NCI-H1694 treated with DMSO at 0.1 percent for 48 hours (cell line): Measurements from ENCODE around the gene SYT1.
"Not testable (repeated sequence)": the region's sequence is repeated elsewhere in the genome, so short reads cannot be mapped to it uniquely, and the experiment has no call there.

Source experiments
- DNase-seq: peaks from one replicate; lab custom pipeline; 2025; lab: John Stamatoyannopoulos, UW

Gene SYT1

GRCh38 chr12:78864403-78864869, at the start of gene SYT1:
TSS of gene SYT1 (plus strand) at chr12:78864774.
- peak; percentile 87 for DNase-seq

GRCh38 chr12:78818487-78818886, 46.1 kb upstream of the SYT1 start:
- no peak for DNase-seq

DNA sequence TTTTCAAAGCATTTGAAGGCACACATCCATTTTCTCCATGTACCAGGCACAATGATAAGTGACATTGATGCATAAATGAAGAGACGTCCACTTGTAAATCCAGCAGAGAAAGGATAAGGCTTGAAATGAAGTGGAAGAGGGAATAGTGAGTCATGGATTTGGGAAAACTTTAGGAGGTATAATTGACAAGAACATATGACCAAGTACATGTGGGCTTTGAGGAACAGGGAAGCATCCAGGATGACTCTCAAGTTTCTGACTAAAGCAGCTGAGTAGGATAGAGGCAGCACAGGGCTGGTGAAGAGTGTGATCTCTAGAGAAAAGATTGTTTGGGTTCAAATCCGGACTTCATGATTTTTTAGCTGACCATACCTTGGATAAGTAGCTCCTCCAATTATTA, 43.6 kb upstream of the SYT1 start:
- no peak for DNase-seq

DNA sequence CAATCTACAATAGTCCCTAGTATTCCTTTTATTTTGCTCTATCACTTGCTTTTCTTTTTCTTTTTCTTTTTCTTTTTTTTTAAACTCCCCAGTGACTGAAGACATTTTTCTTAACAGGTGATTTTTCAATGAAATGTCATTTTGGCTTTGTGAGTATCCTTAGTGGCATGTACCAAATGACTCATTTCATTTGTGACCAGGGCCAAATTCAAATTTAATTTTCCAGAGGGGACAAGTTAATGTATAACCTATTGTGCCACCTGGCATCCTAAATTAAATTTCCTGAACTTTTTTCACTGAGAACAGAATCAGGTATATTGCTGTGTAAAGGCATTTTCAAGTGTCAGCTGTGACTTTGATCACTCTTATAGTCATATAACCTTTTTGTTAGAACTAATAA, 39.7 kb upstream of the SYT1 start:
- no peak for DNase-seq

GRCh38 chr12:78829690-78830089, 34.9 kb upstream of the SYT1 start:
- no peak for DNase-seq

DNA sequence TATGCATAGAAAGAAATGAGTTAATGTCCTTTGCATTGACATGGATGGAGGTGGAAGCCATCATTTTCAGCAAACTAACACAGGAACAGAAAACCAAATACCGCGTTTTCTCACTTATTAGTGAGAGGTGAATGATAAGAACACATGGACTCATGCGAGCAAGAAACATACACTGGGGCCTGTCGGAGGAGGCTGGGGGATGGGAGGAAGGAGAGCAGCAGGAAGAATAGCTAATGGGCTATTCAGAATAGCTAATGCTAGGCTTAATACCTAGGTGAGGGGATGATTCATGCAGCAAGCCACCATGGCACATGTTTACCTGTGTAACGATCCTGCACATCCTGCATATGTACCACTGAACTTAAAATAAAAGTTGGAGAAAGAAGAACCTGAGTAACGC, 29.1 kb upstream of the SYT1 start:
- no peak for DNase-seq

DNA sequence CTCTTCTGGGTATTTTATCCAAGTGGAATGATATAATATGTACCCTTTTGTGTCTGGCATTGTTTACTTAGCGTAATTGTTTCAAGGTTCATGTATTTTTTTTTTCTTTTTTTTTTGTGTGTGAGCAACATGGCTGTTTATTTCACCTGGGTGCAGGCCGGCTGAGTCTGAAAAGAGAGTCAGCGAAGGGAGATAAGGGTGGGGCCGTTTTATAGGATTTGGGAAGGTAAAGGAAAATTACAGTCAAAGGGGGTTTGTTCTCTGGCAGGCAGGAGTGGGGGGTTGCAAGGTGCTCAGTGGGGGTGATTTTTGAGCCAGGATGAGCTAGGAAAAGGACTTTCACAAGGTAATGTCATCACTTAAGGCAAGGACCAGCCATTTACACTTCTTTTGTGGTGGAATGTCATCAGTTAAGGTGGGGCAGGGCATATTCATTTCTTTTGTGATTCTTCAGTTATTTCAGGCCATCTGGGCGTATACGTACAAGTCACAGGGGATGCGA, 24.0 kb upstream of the SYT1 start:
- not testable (repeated sequence) for DNase-seq

- DNase-seq, result no peak
These were observed 11.3 kb upstream of the SYT1 start for GRCh38 chr12:78853231-78853630.

- peak; percentile 50 for DNase-seq
These were observed 832 bp upstream of the SYT1 start for GRCh38 chr12:78863482-78864402.

DNA sequence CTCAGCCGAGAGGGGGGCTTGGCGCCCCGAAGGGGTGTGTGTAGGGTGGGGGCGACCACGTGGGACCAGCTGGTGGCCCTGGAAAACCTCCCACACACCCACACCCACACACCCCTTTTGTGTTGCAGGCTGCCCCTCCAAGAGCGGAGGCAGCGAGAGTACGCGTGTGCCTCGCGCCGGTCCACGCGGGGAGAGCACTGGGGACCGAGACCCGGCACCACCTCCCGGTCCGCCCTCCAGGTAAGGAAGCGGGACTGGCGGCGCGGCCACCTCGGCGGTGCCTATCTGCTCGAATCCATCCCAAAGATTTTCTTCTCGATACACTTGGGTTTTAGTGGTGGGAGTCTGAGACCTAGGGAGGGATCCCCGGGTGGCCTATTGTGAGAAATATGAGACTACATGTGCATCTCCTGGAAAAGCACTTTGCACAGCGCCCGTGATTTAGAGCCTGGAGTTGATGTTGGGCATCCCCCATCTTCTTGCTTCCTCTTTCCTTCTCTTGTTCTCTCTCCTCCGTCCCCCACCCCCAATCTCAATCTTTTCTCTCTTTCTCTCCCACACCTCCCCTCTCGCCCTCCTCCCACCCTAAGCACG, 393 bp downstream of the SYT1 start:
- DNase-seq, result peak; percentile 41

GRCh38 chr12:78865516-78865915, 942 bp downstream of the SYT1 start:
- peak; percentile 69 for DNase-seq

DNA sequence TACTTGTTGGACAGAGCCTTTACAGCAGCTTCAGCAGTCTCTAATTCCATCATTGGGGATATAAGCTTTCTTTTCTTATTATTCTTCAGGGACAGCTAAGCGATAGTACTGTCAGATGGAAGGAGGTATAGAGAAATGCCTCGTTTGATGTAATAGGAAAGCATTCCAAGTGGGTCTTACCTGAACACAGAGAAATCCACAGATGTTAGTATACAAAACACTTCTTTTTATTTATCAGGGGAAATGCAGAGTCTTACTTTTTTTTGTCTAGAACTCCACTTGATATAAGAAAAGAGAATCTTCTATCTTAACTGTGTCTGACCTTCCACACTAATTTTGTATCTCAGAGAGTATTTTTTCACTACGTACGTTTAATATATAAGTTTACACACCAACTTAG, 1.9 kb downstream of the SYT1 start:
- DNase-seq, result peak; percentile 22

DNA sequence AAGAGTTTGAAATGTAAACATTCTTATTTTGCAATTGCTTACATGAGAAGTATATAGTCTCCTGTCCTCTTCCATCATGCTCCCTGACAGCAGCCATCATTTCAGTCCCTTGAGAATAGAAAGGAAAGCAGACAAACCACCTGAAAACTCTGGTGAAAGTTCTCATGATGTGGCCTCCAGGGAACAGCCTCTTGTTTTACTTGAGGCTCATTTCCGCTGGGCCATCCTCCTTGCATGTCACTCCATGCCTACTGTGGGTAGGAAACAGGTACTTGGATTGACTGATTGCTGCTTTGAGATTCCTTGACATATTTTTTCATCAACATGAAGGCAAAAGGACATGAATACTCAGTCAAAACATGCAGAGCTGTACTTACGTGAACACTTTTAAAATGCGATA, 6.0 kb downstream of the SYT1 start:
- DNase-seq, result no peak

GRCh38 chr12:78871566-78871965, 7.0 kb downstream of the SYT1 start:
- DNase-seq, result no peak

DNA sequence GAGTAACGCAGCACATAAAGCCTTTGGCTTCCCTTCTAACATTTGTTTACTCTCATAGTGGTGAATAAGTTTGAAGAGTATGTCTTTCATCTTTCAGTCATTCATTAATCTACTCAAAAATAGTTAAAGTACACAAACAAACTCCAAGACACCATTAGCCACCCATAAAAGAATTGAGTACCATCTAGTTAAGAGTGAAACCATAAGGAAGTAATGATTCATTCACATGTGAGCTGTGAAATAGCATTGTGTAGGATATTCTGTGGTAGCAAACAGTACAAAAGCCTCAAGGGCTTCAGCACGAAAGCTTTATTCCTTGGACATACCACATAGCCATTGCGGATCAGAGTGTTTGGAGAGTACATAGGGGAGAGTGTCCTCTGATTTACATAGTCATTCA, 13.9 kb downstream of the SYT1 start:
- no peak for DNase-seq

DNA sequence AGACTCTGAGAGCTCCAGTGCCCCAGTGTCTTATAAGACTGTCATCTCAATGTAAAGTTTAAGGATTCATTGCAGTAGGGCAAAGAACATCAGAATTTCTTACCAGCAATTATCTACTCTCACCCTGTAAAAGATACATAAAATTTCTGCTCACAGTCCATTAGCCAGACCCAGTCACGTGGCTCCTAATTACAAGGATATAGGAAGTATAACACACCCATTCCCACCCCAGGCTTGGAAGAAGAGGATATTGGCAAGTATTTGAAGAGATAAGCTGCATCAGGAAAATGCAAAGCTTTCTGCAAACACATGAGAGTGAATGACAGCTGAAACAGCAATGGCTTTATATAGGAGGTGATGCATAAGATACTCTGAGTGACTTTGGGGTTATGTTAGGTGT, 14.3 kb downstream of the SYT1 start:
- DNase-seq, result no peak

- DNase-seq, result no peak
These were observed 15.5 kb downstream of the SYT1 start for GRCh38 chr12:78880078-78880477.

DNA sequence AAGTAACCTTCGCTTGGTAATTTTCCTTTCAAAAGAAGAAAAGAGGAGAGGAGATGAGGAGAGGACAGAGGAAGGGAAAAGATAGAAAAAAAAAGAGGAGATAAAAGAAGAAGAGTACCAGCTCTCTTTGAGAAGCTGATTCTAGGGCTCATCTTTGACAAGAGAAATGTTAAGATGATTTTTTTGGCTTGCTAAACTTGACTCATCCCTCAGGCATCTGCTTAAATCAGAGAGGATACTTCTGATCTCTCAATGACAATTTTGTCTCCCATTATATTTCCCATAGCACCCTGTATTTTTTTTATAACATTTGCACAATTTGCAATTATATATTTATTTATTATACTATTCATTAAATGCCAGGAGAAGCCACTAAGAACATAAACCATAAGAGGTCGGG, 17.1 kb downstream of the SYT1 start:
- no peak for DNase-seq

DNA sequence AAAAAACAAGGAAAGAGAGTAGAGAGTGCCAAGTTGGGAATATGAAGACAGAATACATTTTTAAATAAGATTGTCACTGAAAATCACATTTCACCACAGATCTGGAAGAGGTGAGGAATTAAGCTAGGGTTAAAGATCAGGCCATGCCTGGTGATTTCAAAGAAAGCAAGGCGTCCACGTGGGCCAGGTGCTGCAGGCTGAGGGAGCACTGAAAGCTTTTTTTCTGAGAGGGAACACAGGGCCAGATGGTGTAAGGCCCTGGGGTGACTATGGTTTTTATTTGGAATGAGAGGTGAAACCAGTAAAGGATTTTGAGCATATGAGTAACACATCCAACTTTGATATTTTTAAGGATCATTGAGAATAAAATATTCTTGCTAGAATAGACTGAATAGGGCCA, 20.9 kb downstream of the SYT1 start:
- no peak for DNase-seq

DNA sequence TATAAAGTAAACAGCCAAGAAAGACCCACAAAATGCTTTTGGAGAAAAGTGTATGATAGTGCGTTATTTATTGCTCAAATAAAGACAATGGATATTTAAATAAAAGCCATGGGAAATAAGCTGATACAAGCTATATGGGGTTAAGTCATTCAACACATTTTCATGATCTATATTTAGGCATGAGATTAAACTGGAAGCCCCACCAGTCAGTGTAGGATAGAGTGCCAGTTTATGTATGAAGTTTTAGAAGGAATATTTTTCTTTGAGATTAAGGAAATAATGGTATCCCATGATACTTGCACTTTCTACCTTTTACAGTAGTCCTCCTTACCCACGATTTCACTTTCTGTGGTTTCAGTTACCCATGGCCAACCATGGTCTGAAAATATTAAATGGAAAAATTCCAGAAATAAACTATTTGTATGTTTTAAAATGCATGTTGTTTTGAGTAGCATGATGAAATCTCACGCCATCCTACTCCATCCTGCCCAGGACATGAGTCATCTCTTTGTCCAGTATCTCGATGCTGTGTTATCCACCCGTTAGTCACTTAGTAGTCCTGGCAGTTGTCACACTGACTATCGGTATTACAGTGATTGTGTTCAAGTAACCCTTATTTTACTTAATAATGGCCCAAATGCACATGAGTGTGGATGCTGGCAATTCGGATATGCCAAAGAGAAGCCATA, 22.3 kb downstream of the SYT1 start:
- no peak for DNase-seq

GRCh38 chr12:78887444-78887843, 22.9 kb downstream of the SYT1 start:
- DNase-seq, result no peak

GRCh38 chr12:78888568-78888967, 24.0 kb downstream of the SYT1 start:
- DNase-seq, result no peak
